MM.1S (cell line): ENCODE data around the gene CDYL.

Experiments used
- CTCF ChIP-seq: fragments of 300-600 bp; sonication (generic); IDR thresholded peaks from 2 replicates; pipeline ENCODE4 v1.5.1; 2016; ENCODE audit warnings: antibody characterized with exemption, low read length, mixed read lengths
- EZH2phosphoT487 ChIP-seq: fragments of 300-600 bp; sonication (generic); IDR thresholded peaks from 2 replicates; pipeline ENCODE4 v1.6.1; 2018; ENCODE audit warnings: antibody characterized with exemption, low read length

- TF ChIP-seq CTCF (no peak), EZH2phosphoT487 (no peak)
Observed at GRCh38 chr6:4907602-4908001, 131.4 kb downstream of the CDYL start.
